DMS53 treated with DMSO at 0.1 percent for 48 hours (cell line): ENCODE results near the gene ALG8.

Source experiments
- DNase-seq: peaks from one replicate; lab custom pipeline; 2025; ENCODE audit not compliant: unreplicated experiment; lab: John Stamatoyannopoulos, UW

Gene ALG8

GRCh38 chr11:78160557-78160956, 21.1 kb upstream of the ALG8 start:
- no peak for DNase-seq

- DNase-seq: no peak
Observed at GRCh38 chr11:78158987-78159652, 19.7 kb upstream of the ALG8 start.

- DNase-seq: no peak
Observed at GRCh38 chr11:78156127-78156844, 16.9 kb upstream of the ALG8 start.

- no peak for DNase-seq
Observed at GRCh38 chr11:78151804-78152203, 12.4 kb upstream of the ALG8 start.

GRCh38 chr11:78150754-78151153, 11.3 kb upstream of the ALG8 start:
- no peak for DNase-seq

GRCh38 chr11:78150346-78150745, 10.9 kb upstream of the ALG8 start:
- no peak for DNase-seq

- peak; percentile 27 for DNase-seq
Observed at GRCh38 chr11:78149646-78150045, 10.2 kb upstream of the ALG8 start.

GRCh38 chr11:78147807-78148206, 8.4 kb upstream of the ALG8 start:
- no peak for DNase-seq

- DNase-seq: no peak
Observed at GRCh38 chr11:78145511-78146025, 6.1 kb upstream of the ALG8 start.

GRCh38 chr11:78140392-78141077, 1.1 kb upstream of the ALG8 start:
- DNase-seq: no peak

GRCh38 chr11:78138694-78139421, 568 bp downstream of the ALG8 start:
- peak; percentile 41 for DNase-seq

GRCh38 chr11:78138291-78138690, 1.1 kb downstream of the ALG8 start:
- DNase-seq: no peak

GRCh38 chr11:78132475-78132874, 7.0 kb downstream of the ALG8 start:
- DNase-seq: no peak

GRCh38 chr11:78131956-78132355, 7.5 kb downstream of the ALG8 start:
- no peak for DNase-seq

GRCh38 chr11:78127403-78127802, 12.0 kb downstream of the ALG8 start:
- DNase-seq: no peak

GRCh38 chr11:78112582-78113275, 26.7 kb downstream of the ALG8 start:
- no peak for DNase-seq

- no peak for DNase-seq
Observed at GRCh38 chr11:78111298-78111697, 28.1 kb downstream of the ALG8 start.

- no peak for DNase-seq
Observed at GRCh38 chr11:78110830-78111229, 28.6 kb downstream of the ALG8 start.

- no peak for DNase-seq
Observed at GRCh38 chr11:78110351-78110750, 29.1 kb downstream of the ALG8 start.

GRCh38 chr11:78109081-78110015, 30.1 kb downstream of the ALG8 start:
- no peak for DNase-seq
